GM18526 (cell line): ENCODE results near the gene HADHA.

ENCODE experiments used
- POLR2A ChIP-seq: IDR thresholded peaks from 3 replicates; pipeline ENCODE4 v1.6.1; 2011; ENCODE audit not compliant: insufficient read length; ENCODE audit errors: extremely low read depth

The HADHA gene

DNA sequence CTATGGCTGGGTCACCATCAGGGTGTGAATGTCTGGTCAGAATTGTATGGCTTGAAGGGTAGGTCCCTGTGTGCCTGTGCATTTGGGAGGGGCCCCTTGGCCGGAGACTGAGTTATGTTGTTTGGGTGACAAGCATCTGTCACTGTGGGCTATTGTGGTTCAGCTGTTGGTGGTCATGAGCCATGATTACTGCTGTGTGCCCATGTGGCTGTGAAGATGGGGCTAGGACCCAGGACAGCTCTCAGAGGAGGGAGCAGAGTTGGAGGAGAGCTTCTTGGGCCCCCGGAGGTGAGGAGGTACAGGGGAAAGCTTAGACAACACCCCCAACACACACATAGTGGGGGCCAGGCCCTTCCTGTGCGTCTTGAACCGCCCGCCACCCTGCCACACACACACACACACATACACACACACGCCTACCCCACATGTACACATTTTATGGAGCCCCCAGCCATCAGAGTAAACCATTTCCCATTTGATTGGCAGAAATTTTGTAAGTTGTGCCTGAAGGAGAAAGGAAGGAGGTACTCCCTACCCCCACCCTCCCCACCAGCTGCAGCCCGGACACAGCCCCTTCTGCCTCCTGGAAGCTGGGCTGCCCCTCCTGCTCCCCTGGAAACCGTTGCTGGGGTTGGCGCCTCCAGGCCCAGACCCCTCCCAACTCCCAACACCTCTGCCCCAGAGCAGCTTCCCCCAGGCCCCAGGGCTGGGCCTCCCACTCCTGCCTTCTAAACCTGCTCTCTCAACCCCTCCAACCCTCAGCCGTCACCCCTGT, 69.6 kb downstream of the HADHA start:
- TF ChIP-seq POLR2A: no peak

DNA sequence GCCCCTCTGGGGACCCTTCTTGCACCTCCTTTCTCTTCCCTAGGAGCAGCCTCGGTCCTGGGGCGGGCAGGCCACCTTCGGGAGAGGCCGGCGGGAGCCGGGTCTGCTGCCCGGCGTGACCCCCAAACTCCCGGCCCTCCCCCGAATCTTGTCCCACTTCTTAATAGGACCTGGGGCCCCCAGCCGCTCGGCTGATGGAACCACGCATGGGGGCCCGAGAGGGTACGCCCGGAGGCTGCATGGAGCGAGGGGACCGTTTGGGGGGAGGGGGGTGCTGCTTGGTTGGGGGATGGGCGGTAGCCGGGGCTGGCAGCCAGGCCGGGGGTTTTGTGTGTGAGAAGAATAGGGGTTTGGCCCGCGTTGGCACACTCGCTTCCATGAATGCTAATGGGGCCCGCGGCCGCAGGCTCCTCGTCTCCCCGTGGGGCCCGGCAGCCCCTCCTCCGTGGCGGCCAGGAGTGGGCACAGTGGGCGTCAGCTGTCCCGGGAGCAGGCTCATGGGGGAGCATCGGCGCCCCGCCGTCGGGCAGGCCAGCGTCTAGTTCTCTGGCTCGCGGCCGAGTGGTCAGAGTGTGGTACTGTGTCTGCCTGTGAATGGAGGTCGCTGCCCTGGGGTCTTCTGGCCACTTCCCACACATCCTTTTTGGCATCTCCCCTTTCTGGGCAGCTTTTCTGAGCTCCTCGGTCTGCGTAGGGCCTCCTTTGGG, 70.5 kb downstream of the HADHA start:
- no peak for TF ChIP-seq POLR2A

GRCh38 chr2:26172871-26173775, 71.3 kb downstream of the HADHA start, which contains the start of gene GAREM2:
Gene GAREM2 (plus strand): TSS chr2:26173088. CDS start chr2:26173221, 133 bp downstream.
- no peak for TF ChIP-seq POLR2A

DNA sequence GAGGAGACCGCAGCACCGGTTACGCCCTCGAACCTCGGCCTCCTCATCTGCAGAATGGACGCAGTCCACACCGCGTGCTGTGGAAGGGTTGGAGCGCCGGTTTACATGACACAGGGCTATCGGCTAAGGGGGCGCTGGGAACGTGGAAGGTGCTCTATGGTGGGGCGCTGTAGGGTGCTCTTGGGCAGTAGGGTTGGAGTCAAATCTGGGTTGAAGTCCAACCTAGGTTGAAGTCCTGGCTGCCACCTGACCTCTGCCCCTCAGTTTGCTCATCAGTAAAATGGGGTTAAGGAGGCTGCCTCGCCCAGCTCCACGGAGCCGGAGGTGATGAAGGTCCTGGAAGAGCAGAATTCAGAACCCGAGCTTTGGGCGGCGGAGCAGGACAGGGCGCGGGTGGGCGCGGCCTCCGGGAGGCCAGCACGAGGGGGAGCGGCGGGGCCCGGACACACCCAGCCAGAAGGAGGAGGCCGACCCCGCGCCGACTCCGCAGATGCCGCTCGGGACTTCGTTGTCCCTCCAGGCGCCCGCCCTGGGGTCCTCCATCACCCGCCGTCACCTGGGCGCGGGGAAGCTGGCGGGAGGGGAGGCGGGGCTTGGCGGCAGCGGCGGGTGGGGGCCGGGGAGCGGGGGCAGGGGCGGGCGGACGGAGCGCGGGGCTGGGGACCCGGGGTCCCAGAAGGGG, 72.1 kb downstream of the HADHA start:
- TF ChIP-seq POLR2A: no peak

DNA sequence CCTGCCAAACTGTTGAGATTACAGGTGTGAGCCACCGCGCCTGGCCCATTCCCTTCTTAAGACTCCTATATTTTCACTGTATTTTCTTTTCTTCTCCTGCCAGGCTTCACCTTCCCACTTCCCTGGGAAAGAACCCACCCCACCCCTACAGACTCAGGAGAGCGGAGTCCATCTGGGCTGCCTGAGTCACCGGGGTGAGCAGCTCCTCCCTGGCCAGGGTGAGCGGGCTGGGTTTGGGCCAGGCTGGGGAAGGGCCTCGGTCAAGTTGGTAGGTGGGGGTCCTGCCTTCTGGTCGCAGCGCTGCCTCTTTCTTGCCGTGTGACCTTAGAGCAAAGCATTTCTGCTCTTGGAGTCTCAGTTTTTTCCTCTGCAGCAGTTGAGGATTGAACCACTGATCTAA, 73.6 kb downstream of the HADHA start:
- no peak for TF ChIP-seq POLR2A

GRCh38 chr2:26169681-26170414, 74.6 kb downstream of the HADHA start:
- no peak for TF ChIP-seq POLR2A

DNA sequence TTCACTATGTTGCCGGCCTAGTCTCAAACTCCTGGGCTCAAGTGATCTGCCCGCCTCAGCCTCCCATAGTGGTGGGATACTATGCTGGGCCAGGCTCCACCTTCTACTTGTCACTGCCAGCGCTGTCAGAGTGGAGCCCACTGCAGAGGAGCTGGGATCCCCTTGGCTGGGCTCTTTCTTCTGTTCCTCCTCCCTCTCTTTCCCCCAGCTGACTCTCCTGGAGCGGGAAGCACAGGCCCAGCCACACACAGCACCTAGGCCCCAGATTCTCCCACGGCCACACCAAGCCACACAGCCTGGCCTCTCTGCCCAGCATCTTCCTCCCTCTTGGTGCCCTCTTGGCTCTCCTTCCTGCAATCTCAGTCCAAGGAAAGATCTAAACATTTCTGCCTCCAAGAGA, 75.2 kb downstream of the HADHA start:
- no peak for TF ChIP-seq POLR2A

GRCh38 chr2:26168785-26169184, 75.6 kb downstream of the HADHA start:
- TF ChIP-seq POLR2A: no peak

DNA sequence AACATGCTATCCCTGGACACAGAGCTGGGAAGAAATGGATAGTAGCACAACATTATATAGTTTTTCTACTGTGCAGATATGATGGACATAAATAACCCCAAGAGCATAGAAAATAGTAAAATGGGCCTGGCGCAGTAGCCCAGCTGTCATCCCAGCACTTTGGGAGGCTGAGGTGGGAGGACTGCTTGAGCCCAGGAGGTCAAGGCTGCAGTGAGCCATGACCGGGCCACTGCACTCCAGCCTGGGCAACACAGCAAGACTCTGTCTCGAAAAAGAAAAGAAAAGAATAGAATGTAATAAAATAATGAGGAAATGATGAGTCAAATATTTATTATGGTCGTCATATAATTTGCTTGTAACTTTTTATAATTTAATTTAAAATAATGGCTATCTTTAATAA, 79.0 kb downstream of the HADHA start:
- TF ChIP-seq POLR2A: no peak

DNA sequence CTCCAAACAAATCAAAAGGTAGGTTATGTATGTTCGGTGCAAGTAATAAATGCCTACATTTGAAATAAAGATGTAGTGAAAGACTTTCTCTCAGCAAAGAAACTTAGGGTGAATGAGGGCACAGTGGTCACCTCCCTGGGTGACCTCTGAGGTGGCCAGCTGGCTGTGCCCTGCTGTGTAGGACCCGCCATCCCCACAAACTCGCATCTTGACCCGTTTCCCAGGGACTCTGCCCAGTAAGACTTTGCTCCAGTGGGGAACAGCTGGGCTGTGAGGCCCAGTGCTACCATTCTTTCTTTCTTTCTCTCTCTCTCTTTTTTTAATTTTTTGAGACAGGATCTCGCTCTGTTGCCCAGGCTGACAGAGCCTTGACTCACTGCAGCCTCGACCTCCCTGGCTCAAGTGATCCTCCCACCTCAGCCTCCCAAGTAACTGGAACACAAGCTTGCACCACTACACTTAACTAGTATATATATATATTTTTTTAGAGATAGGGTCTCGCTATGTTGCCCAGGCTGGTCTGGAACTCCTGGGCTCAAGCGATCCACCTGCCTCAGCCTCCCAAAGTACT, 79.7 kb downstream of the HADHA start:
- TF ChIP-seq POLR2A: no peak

- no peak for TF ChIP-seq POLR2A
These were observed 80.2 kb downstream of the HADHA start for GRCh38 chr2:26164231-26164630.

DNA sequence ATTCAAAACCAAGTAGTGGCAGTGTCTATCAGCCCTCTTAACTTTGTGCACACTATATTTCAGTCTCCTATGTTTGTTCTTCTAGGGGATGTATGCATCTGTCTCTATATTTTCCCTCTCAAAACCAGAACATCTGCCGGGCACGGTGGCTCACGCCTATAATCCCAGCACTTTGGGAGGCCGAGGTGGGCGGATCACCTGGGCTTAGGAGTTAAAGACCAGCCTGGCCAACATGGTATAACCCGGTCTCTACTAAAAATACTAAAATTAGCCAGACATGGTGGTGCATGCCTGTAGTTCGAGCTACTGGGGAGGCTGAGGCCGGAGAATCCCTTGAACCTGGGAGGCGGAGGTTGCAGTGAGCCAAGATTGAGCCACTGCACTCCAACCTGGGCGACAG, 81.5 kb downstream of the HADHA start:
- TF ChIP-seq POLR2A: no peak

GRCh38 chr2:26161926-26162325, 82.5 kb downstream of the HADHA start:
- no peak for TF ChIP-seq POLR2A

DNA sequence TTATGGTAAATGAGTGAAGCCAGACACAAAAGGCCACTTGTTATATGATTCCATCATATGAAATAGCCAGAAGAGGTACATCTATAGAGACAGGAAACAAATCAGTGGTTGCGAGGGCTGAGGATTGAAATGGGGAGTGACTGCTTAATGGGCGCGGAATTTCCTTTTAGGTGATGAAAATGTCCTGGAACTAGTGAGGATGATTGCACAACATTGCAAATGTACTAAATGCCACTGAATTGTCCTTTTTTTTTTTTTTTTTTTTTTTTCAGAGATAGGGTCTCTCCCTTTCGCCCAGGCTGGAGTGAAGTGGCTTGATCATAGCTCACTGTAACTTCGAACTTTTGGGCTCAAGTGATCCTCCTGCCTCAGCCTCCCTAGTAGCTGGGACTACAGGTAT, 86.9 kb downstream of the HADHA start:
- no peak for TF ChIP-seq POLR2A
